GM12875 (cell line): ENCODE measurements around the gene C2orf76.
A peak's percentile ranks its signal among the peaks of the same experiment; 100 is the strongest.

ENCODE experiments used
- H3K4me3 ChIP-seq: one replicate; pipeline ENCODE4 v1.5.1; 2011; ENCODE audit warnings: low read depth, low read length, control low read depth
- CTCF ChIP-seq: IDR thresholded peaks from 2 replicates; pipeline ENCODE4 v1.5.1; 2011; ENCODE audit warnings: low read depth, mild to moderate bottlenecking, control low read depth, inconsistent platforms, low read length, moderate library complexity, borderline replicate concordance; ENCODE audit not compliant: insufficient read depth

C2orf76 gene

GRCh38 chr2:119366649-119367471, at the start of gene C2orf76, which contains the start of gene DBI:
C2orf76 (minus strand) TSS chr2:119366834; CDS start chr2:119339959, 26,875 bp downstream.
DBI (plus strand) TSS chr2:119366977; CDS start chr2:119367052, 75 bp downstream.
- H3K4me3 ChIP-seq = peak within 1 kb of the TSS; percentile 86
- TF ChIP-seq CTCF = no peak

GRCh38 chr2:119415630-119416029, 49.0 kb upstream of the C2orf76 start:
- no peak overlapping the region for H3K4me3 ChIP-seq
- no peak for TF ChIP-seq CTCF

GRCh38 chr2:119414894-119415293, 48.3 kb upstream of the C2orf76 start:
- TF ChIP-seq CTCF = no peak
- no peak overlapping the region for H3K4me3 ChIP-seq

DNA sequence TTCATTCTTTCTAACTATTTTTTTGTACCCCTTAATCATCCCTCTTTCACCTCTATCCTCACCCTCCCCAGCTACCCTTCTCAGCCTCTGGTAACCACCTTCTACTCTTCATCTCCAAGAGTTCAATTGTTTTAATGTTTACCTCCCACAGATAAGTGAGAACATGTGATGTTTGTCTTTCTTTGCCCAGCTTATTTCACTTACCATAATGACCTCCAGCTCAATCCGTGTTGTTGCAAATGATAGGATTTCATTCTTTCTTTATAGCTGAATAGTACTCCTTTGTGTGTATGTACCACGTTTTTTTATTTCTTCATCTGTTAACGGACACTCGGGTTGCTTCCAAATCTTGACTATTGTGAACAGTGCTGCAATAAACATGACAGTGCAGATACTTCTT, 42.9 kb upstream of the C2orf76 start:
- TF ChIP-seq CTCF = no peak

DNA sequence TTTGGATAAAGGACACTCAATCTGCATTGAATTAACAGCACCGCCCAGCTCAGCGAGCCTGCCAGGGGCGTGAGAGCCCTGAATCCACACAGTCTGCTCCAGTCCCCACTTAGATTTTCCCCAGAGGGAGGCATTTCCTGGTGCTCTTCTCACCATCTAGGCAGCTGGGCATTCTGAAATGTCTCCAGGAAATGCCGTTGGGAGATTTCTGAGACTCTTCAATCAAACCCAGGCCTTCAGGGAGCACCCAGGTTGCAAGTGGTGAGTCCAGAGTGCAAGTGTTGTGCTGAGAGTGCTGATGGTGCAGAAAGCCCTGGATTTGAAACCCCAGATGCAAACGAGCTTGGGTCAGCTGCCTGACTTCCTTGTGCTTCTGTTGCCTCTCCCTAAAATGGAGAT, 41.6 kb upstream of the C2orf76 start:
- no peak overlapping the region for H3K4me3 ChIP-seq
- no peak for TF ChIP-seq CTCF

More for the DNA sequence above, 42.9 kb upstream of the C2orf76 start:
- no peak overlapping the region for H3K4me3 ChIP-seq

- peak; percentile 72 for TF ChIP-seq CTCF
- H3K4me3 ChIP-seq = no peak overlapping the region
Observed at GRCh38 chr2:119407430-119408220, 41.0 kb upstream of the C2orf76 start.
